ENCODE data around the gene ZBTB7C. TPM values are rescaled to one million over a fixed set of nuclear protein-coding genes. Genes with fewer than 3 reads are reported as not detected.
A peak's percentile ranks its signal among the peaks of the same experiment; 100 is the strongest.

The ZBTB7C gene
- total and polyA plus RNA-seq, 2 of the 8 experiments (the other 6 are each of a cell fraction or from before 2014, with no cell fraction given): 0.15 to 0.45 TPM

GRCh38 chr18:48395646-48396045 lies 13.5 kb downstream of the ZBTB7C start:
- H3K4ac ChIP-seq (replicated peaks; ENCODE audit: insufficient read length, low read depth, low read length): no peak overlapping the region
- H3K56ac ChIP-seq (replicated peaks; ENCODE audit: insufficient read length, low read depth, low read length): no peak overlapping the region
- H3K79me2 ChIP-seq (ENCODE audit: control insufficient read depth in 1 of 2, insufficient read depth in 2 of 2, low read length in 2 of 2): no peaks in the 10 kb centered on the region
- no peak overlapping the region for H3K4me3 ChIP-seq (ENCODE audit: extremely low read depth in 1 of 4, insufficient read depth in 2 of 4, low read depth in 3 of 4, low read length in 4 of 4)
- H3K4me2 ChIP-seq (ENCODE audit: insufficient read depth in 1 of 2, low read depth in 2 of 2, low read length in 2 of 2): no peak overlapping the region
- 82% methylated on average over 1 of the region's 1 CpG; no CpG with 5 or more reads in 1 of the 2 experiments for WGBS, 2 experiments (ENCODE audit: extremely low coverage in 1 of 2, insufficient coverage in 1 of 2, insufficient read length in 1 of 2, insufficient replicate concordance in 2 of 2, low coverage in 1 of 2, low lambda C conversion rate in 2 of 2, missing lambda C conversion rate in 1 of 2)
- H3K27ac ChIP-seq (ENCODE audit: low read depth, low read length): no peak overlapping the region
- DNase-seq (ENCODE audit: low read depth in 1 of 2, low spot score in 2 of 2): no peak
- H2BK5ac ChIP-seq (ENCODE audit: low read depth, low read length): no peak overlapping the region
- H3K9me3 ChIP-seq (ENCODE audit: insufficient read depth in 2 of 2, low read depth in 1 of 2, low read length in 1 of 2): no peaks in the 10 kb centered on the region
- no peaks in the 10 kb centered on the region; a peak in 2 of 7 replicates for H3K27me3 ChIP-seq (replicated peaks in 1 of 4; ENCODE audit: control insufficient read depth in 3 of 4, extremely low read depth in 1 of 4, insufficient read depth in 3 of 4, low read length in 3 of 4)
- no peak overlapping the region for H2AFZ ChIP-seq (ENCODE audit: low read length)
- no peak overlapping the region; the same call in 1 of the 2 replicates for H2BK12ac ChIP-seq (ENCODE audit: low read depth, low read length)
- TF ChIP-seq BCL11A (IDR thresholded peaks at IDR 0.05; ENCODE audit: low read depth in 2 of 2, low read length in 2 of 2): no peak
- TF ChIP-seq MAX (IDR thresholded peaks at IDR 0.05): no peak
- 0 out of 2 replicates have a peak, but pooled peaks have one; percentile 21 for TF ChIP-seq MAFK (IDR thresholded peaks at IDR 0.05; ENCODE audit: low read depth, low read length)
- no peak overlapping the region for H3K23ac ChIP-seq (ENCODE audit: insufficient read length)
- no peak overlapping the region for H4K91ac ChIP-seq (replicated peaks; ENCODE audit: insufficient read length, low read length)
- H2BK20ac ChIP-seq (ENCODE audit: low read length): no peak overlapping the region
- no peak overlapping the region for H2BK15ac ChIP-seq (ENCODE audit: low read length)
- no peak overlapping the region for H3K14ac ChIP-seq (ENCODE audit: insufficient read length)
- no peaks in the 10 kb centered on the region for H3K79me1 ChIP-seq (ENCODE audit: low read depth, low read length)
- no peak overlapping the region for H4K5ac ChIP-seq (ENCODE audit: insufficient read length, low read depth, low read length)
- H3K18ac ChIP-seq (ENCODE audit: extremely low read depth, low read length): no peak overlapping the region
- ChIA-PET CTCF (ENCODE audit: partially characterized antibody) (interaction anchor here (0.6 to 4.6 kb wide), 7 partner anchors 9 to 100 kb away, joined by 3 to 12 read pairs (median 3); no protein-coding TSS in a partner anchor), POLR2A (ENCODE audit: partially characterized antibody) (interaction anchor here (1.1 kb wide), 1 partner anchor 15 kb away, joined by 4 read pairs; no protein-coding TSS in a partner anchor)
- no peak overlapping the region for H2AK5ac ChIP-seq (ENCODE audit: low read depth, low read length)
- peaks cover 2% of the 10 kb centered on the region; the same call in 1 of the 2 replicates for H3K23me2 ChIP-seq (ENCODE audit: low read depth, low read length)
- no peak overlapping the region for H4K8ac ChIP-seq (ENCODE audit: extremely low read depth, insufficient read depth, low read length)
- H3K4me1 ChIP-seq (replicated peaks in 1 of 4; ENCODE audit: control insufficient read depth in 3 of 4, insufficient read depth in 4 of 4, low read length in 3 of 4): peaks cover 0 to 13% (median 1%) of the 10 kb centered on the region in 4 experiments; a peak in 2 of 7 replicates
- no peaks in the 10 kb centered on the region for H3K36me3 ChIP-seq (ENCODE audit: control insufficient read depth in 2 of 4, insufficient read depth in 4 of 4, low read length in 3 of 4)
- H2BK120ac ChIP-seq (replicated peaks; ENCODE audit: low read depth, low read length): no peak overlapping the region
- no peak for FAIRE-seq
- no peaks in the 10 kb centered on the region for H4K20me1 ChIP-seq (replicated peaks in 1 of 2; ENCODE audit: control insufficient read depth in 1 of 2, insufficient read depth in 2 of 2, low read length in 2 of 2)
- no peak overlapping the region for H3K9ac ChIP-seq (replicated peaks in 1 of 4; ENCODE audit: extremely low read depth in 1 of 4, low read depth in 3 of 4, low read length in 3 of 4)
